SK-N-MC (cell line): Measurements from ENCODE around the gene LGALSL.

Source experiments
- DNase-seq: peaks from one replicate; pipeline ENCODE4 v3.0.0-alpha.2; 2011; ENCODE audit warnings: low read depth, low spot score
- H3K27ac ChIP-seq: fragments of 200-600 bp; sonication (generic); 2 replicates; pipeline ENCODE4 v1.5.1; 2016; ENCODE audit warnings: mixed run types
- H3K36me3 ChIP-seq: fragments of 200-600 bp; sonication (generic); 2 replicates; pipeline ENCODE4 v1.6.1; 2017; ENCODE audit warnings: antibody characterized with exemption, low read length, mixed read lengths; ENCODE audit not compliant: insufficient read depth
- H3K4me3 ChIP-seq: fragments of 200-600 bp; sonication (generic); 2 replicates; pipeline ENCODE4 v1.5.1; 2016
- H3K9ac ChIP-seq: fragments of 200-600 bp; sonication (generic); 2 replicates; pipeline ENCODE4 v1.8.0; 2017; ENCODE audit warnings: mixed run types, mixed read lengths; ENCODE audit not compliant: insufficient read length
- H3K9me3 ChIP-seq: fragments of 200-600 bp; sonication (generic); 2 replicates; pipeline ENCODE4 v1.6.1; 2017; ENCODE audit warnings: low read depth, mild to moderate bottlenecking, antibody characterized with exemption, low read length, moderate library complexity, mixed read lengths
- EZH2 ChIP-seq: fragments of 200-600 bp; sonication (generic); IDR thresholded peaks from one replicate; pipeline ENCODE4 v1.6.1; 2017; ENCODE audit warnings: antibody characterized with exemption
- FOXP2 ChIP-seq: optimal IDR thresholded peaks from 2 replicates; pipeline ENCODE3; 2011; ENCODE audit warnings: mild to moderate bottlenecking, moderate library complexity; ENCODE audit not compliant: insufficient read depth; ENCODE audit errors: extremely low read length, control extremely low read depth
- POLR2AphosphoS5 ChIP-seq: IDR thresholded peaks from 2 replicates; pipeline ENCODE4 v1.6.1; 2012; ENCODE audit warnings: mild to moderate bottlenecking, low read depth, low read length, borderline replicate concordance

The LGALSL gene

GRCh38 chr2:64419596-64420165, 34.3 kb upstream of the LGALSL start:
- Histone ChIP-seq H3K27ac (no peak overlapping the region), H3K36me3 (no peaks in the 10 kb centered on the region), H3K4me3 (no peak overlapping the region), H3K9ac (no peak overlapping the region), H3K9me3 (no peaks in the 10 kb centered on the region)
- no peak for DNase-seq
- TF ChIP-seq POLR2AphosphoS5 (no peak), FOXP2 (no peak), EZH2 (no peak)

DNA sequence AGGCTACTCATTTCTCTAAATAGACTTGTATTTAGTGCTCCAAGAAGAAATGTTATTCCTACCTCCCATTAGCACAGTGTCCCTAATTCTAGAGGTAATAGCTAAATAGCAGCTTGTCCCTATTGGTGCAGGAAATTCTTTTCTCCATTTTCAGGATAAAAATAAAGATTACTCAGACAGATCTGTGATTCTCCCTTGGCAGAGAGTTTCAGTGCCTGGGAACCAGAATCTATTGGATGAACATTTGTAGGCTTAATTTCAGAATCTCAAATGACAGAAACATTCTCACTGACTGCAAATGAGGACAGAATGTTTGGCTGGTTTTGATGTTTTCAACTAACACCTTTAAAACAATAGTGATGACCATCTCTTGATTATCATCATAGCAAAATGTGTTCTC, 33.3 kb upstream of the LGALSL start:
- Histone ChIP-seq H3K9ac (no peak overlapping the region), H3K27ac (no peak overlapping the region; the same call in 1 of the 2 replicates), H3K36me3 (no peaks in the 10 kb centered on the region), H3K4me3 (no peak overlapping the region), H3K9me3 (no peaks in the 10 kb centered on the region)
- TF ChIP-seq FOXP2 (no peak), EZH2 (no peak), POLR2AphosphoS5 (no peak)
- no peak for DNase-seq

DNA sequence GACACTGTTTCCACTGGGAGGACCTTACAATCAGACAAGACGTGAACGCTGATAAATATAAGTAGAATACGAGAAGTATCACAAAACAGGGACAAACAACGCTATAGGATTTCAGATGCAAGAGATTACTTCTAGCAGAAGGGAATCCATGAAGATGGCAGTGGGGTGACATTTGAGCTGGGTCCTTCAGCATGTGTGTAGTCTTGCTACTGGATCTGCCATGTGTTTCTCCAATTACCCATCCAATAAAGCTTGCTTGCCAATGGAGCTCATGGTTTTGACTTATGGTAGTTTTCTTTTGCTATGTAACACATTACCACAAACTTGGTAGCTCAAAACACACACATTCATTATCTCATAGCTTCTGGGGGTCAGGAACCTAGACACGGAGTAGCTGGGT, 32.8 kb upstream of the LGALSL start:
- no peak overlapping the region for H3K27ac ChIP-seq
- H3K36me3 ChIP-seq: no peaks in the 10 kb centered on the region
- H3K9ac ChIP-seq: no peak overlapping the region
- no peaks in the 10 kb centered on the region for H3K9me3 ChIP-seq
- no peak for DNase-seq
- TF ChIP-seq EZH2: no peak
- no peak for TF ChIP-seq POLR2AphosphoS5
- no peak for TF ChIP-seq FOXP2
- no peak overlapping the region for H3K4me3 ChIP-seq

DNA sequence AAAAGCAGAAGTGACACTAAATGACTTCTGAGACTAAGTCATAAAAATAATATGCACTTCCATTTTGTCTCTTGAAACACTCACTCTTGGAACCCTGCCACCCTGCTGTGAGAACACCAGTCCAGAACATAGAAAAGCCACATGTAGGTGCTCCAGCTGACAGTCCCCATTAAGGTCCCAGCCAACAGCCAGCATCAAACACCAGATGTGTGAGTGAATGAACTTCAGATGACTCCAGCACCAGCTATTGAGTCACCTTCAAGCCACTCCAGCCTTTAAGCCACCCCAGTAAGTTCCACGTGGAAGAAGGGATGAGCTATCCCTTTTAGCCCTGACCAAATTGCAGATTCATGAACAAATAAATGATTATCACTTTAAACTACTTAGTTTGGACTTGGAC, 31.5 kb upstream of the LGALSL start:
- no peak overlapping the region for H3K27ac ChIP-seq

DNA sequence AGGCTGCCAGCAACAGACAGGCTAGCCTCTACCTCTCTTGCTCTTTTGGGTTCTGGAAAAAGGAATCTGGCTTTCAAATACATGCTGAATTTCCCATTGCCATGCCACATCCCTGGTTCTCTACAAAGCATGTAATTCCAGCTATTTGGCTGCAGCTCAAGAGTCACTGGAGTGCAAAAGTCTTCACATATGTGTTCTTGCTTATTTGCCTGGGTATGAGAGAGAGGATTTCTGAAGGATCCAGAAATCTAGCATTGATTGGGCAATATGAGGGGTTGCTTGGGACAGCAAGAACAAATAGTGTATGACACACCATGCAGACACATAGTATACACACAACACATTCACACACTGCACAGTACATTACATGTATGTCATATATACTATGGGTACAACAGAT, 30.7 kb upstream of the LGALSL start:
- no peak for TF ChIP-seq EZH2
- TF ChIP-seq POLR2AphosphoS5: no peak
- no peak for TF ChIP-seq FOXP2
- Histone ChIP-seq H3K9ac (no peak overlapping the region), H3K4me3 (no peak overlapping the region), H3K36me3 (no peaks in the 10 kb centered on the region), H3K27ac (no peak overlapping the region), H3K9me3 (no peaks in the 10 kb centered on the region)
- DNase-seq: no peak

More for the DNA sequence above, 31.5 kb upstream of the LGALSL start:
- TF ChIP-seq FOXP2 (no peak), POLR2AphosphoS5 (no peak), EZH2 (no peak)
- no peaks in the 10 kb centered on the region for H3K36me3 ChIP-seq
- no peak for DNase-seq
- H3K9me3 ChIP-seq: no peaks in the 10 kb centered on the region
- H3K4me3 ChIP-seq: no peak overlapping the region
- no peak overlapping the region for H3K9ac ChIP-seq

GRCh38 chr2:64424416-64424987, 29.5 kb upstream of the LGALSL start:
- TF ChIP-seq FOXP2 (no peak), EZH2 (no peak), POLR2AphosphoS5 (no peak)
- Histone ChIP-seq H3K27ac (no peak overlapping the region), H3K36me3 (no peaks in the 10 kb centered on the region)

GRCh38 chr2:64426183-64426952, 27.6 kb upstream of the LGALSL start:
- TF ChIP-seq EZH2 (no peak), POLR2AphosphoS5 (no peak), FOXP2 (no peak)
- Histone ChIP-seq H3K9me3 (no peaks in the 10 kb centered on the region), H3K36me3 (no peaks in the 10 kb centered on the region), H3K9ac (no peak overlapping the region), H3K4me3 (no peak overlapping the region), H3K27ac (no peak overlapping the region)
- no peak for DNase-seq

More at GRCh38 chr2:64424416-64424987, 29.5 kb upstream of the LGALSL start:
- Histone ChIP-seq H3K9ac (no peak overlapping the region), H3K9me3 (no peaks in the 10 kb centered on the region), H3K4me3 (no peak overlapping the region)
- DNase-seq: no peak

GRCh38 chr2:64434039-64434657, 19.8 kb upstream of the LGALSL start:
- Histone ChIP-seq H3K4me3 (no peak overlapping the region), H3K9me3 (no peaks in the 10 kb centered on the region), H3K9ac (no peak overlapping the region), H3K36me3 (no peaks in the 10 kb centered on the region), H3K27ac (no peak overlapping the region)
- no peak for DNase-seq
- TF ChIP-seq FOXP2: no peak
- TF ChIP-seq EZH2: no peak
- no peak for TF ChIP-seq POLR2AphosphoS5
